HepG2 (cell line): ENCODE data around the gene CD300LF. TPM values are rescaled to one million over a fixed set of nuclear protein-coding genes. Genes with fewer than 3 reads are reported as not detected.
A peak's percentile ranks its signal among the peaks of the same experiment; 100 is the strongest.

Experiments
- AHDC1 ChIP-seq: sonication (generic); formaldehyde crosslinking; IDR thresholded peaks from 2 replicates; pipeline ENCODE4 v1.5.1; 2020; ENCODE audit warnings: mild to moderate bottlenecking, missing genetic modification reagents, borderline replicate concordance
- HIC2 ChIP-seq: sonication (generic); formaldehyde crosslinking; IDR thresholded peaks from 2 replicates; pipeline ENCODE4 v1.9.0; 2022; ENCODE audit warnings: low read depth, missing genetic modification reagents
- NFE2L2 ChIP-seq: fragments of 150-350 bp; IDR thresholded peaks from 2 replicates; pipeline ENCODE4 v1.6.1; 2014; ENCODE audit warnings: low read length
- PRDM15 ChIP-seq: sonication (generic); formaldehyde crosslinking; IDR thresholded peaks from 2 replicates; pipeline ENCODE4 v1.4.0; 2020; ENCODE audit warnings: missing genetic modification reagents
- RBFOX2 ChIP-seq: fragments of 200-400 bp; formaldehyde crosslinking; IDR thresholded peaks from 2 replicates; pipeline ENCODE4 v1.6.1; 2017; ENCODE audit warnings: low read depth, mild to moderate bottlenecking, low read length
- REPIN1 ChIP-seq: sonication (generic); formaldehyde crosslinking; IDR thresholded peaks from 2 replicates; pipeline ENCODE4 v1.8.0; 2022; ENCODE audit warnings: missing genetic modification reagents, low read depth, mild to moderate bottlenecking, borderline replicate concordance
- SYNCRIP ChIP-seq: fragments of 200-400 bp; formaldehyde crosslinking; IDR thresholded peaks from 2 replicates; pipeline ENCODE4 v1.6.1; 2018; ENCODE audit warnings: mild to moderate bottlenecking, low read depth, low read length; ENCODE audit not compliant: insufficient read depth
- TFDP1 ChIP-seq: IDR thresholded peaks from 2 replicates; pipeline ENCODE4 v1.6.1; 2016; ENCODE audit warnings: missing compliant biosample characterization, missing genetic modification reagents, borderline replicate concordance
- ZNF614 ChIP-seq: IDR thresholded peaks from 2 replicates; pipeline ENCODE4 v1.6.1; 2018; ENCODE audit warnings: missing biosample characterization, missing genetic modification reagents, inconsistent platforms, borderline replicate concordance
- ZNF687 ChIP-seq: sonication (generic); formaldehyde crosslinking; IDR thresholded peaks from 2 replicates; pipeline ENCODE4 v1.5.1; 2020; ENCODE audit warnings: mild to moderate bottlenecking, missing genetic modification reagents, moderate library complexity
- polyA plus RNA-seq, 8 experiments: library from polyadenylated mRNA; depleted of rRNA in 3 of 8; stranded (reverse) in 7 of 8; unstranded in 1 of 8; fragments of >200 nt; fragmentation: Illumina TruSeq in 4 of 8; extraction: Trizol in 4 of 8; gene quantifications; 2 replicates each; pipeline versions ENCODE4 v1.2.1 to v1.2.3, GENCODE V29; 2011 to 2016; ENCODE audit warnings: low read depth in 4 of 8, missing spikeins in 1 of 8, mixed read lengths in 1 of 8; ENCODE audit not compliant: insufficient read depth in 1 of 8
- total RNA-seq, 5 experiments: library from RNA; depleted of rRNA; stranded (reverse); fragments of >200 nt; fragmentation: Illumina TruSeq; extraction: Trizol; gene quantifications; 2 replicates each; pipeline ENCODE4 v1.2.3, GENCODE V29; 2016; ENCODE audit warnings: low read depth in 1 of 5

CD300LF gene
- total and polyA plus RNA-seq, 2 of the 13 experiments (the other 11 are each of a cell fraction or from before 2014, with no cell fraction given): not detected

- TF ChIP-seq ZNF687 (CRISPR knock-in tag) (peak; percentile 66), SYNCRIP (no peak), HIC2 (CRISPR knock-in tag) (0 out of 2 replicates have a peak, but pooled peaks have one; percentile 28), RBFOX2 (peak; percentile 4; the same call in 1 of the 2 replicates), REPIN1 (CRISPR knock-in tag) (0 out of 2 replicates have a peak, but pooled peaks have one; percentile 47), NFE2L2 (peak; percentile 50; the same call in 1 of the 2 replicates), PRDM15 (no peak), TFDP1 (CRISPR knock-in tag) (no peak), ZNF614 (CRISPR knock-in tag) (peak; percentile 65; the same call in 1 of the 2 replicates), AHDC1 (CRISPR knock-in tag) (no peak)
Measured at GRCh38 chr17:74760404-74761105, 47.8 kb upstream of the CD300LF start (continued).
